Gastrocnemius medialis (tissue), 4 donors: Measurements from ENCODE around the gene WLS. TPM values are rescaled to one million over a fixed set of nuclear protein-coding genes. Genes with fewer than 3 reads are reported as not detected.
"Not testable (repeated sequence)": the region's sequence is repeated elsewhere in the genome, so short reads cannot be mapped to it uniquely, and the experiment has no call there.

Experiments used
- ATAC-seq, 2 donors: fragments of 150-250 bp; one replicate each; pipeline ENCODE4 v1.9.1; 2016
- DNase-seq, 2 donors: peaks; one replicate each; pipeline ENCODE4 v3.0.0-alpha.2; 2019
- H3K27ac ChIP-seq, 4 donors: fragments of 200-600 bp; sonication (generic); 1 replicate in 1 of 4; 2 replicates in 3 of 4; pipeline ENCODE4 v1.5.1; 2016 to 2018; ENCODE audit warnings: mild to moderate bottlenecking in 2 of 4, moderate library complexity in 1 of 4
- H3K27me3 ChIP-seq, 3 donors: fragments of 200-600 bp; sonication (generic) in 2 of 3; 1 replicate in 1 of 3; 2 replicates in 2 of 3; pipeline versions ENCODE4 v1.5.1 to v1.6.0; 2016 to 2019; ENCODE audit warnings: mild to moderate bottlenecking in 1 of 3, moderate library complexity in 1 of 3
- H3K36me3 ChIP-seq, 2 donors: fragments of 200-600 bp; sonication (generic) in 1 of 2; one replicate each; pipeline ENCODE4 v1.5.1; 2017 to 2018
- H3K4me1 ChIP-seq, 2 donors: fragments of 200-600 bp; sonication (generic) in 1 of 2; one replicate each; pipeline ENCODE4 v1.5.1; 2016 to 2017; ENCODE audit warnings: mild to moderate bottlenecking in 2 of 2
- H3K4me3 ChIP-seq, 4 donors: fragments of 200-600 bp; sonication (generic) in 3 of 4; 1 replicate in 1 of 4; 2 replicates in 3 of 4; pipeline ENCODE4 v1.5.1; 2016 to 2019; ENCODE audit warnings: mild to moderate bottlenecking in 2 of 4
- H3K9me3 ChIP-seq, 3 donors: fragments of 200-600 bp; sonication (generic) in 2 of 3; 1 replicate in 1 of 3; 2 replicates in 2 of 3; pipeline ENCODE4 v1.5.1; 2016 to 2019
- POLR2A ChIP-seq, 2 donors: fragments of 450-650 bp; IDR thresholded peaks; one replicate each; pipeline ENCODE4 v1.6.1; 2017; ENCODE audit warnings: antibody characterized with exemption in 2 of 2, mild to moderate bottlenecking in 2 of 2, moderate library complexity in 2 of 2
- in situ Hi-C, 4 donors: fragments of 200-750 bp; cut with MboI; loops; one replicate each; pipeline versions ENCODE4 v1.15.0 to v1.8.0; 2017; ENCODE audit warnings: low sequenced_read_pairs in 4 of 4
- intact Hi-C: fragments of 100-400 bp; cut with DNase I; formaldehyde crosslinking; loops from one replicate; pipeline ENCODE4 v1.15.1; 2023; ENCODE audit warnings: low total_unique reads
- total RNA-seq, 4 donors: library from RNA; depleted of rRNA; stranded (reverse); fragments of >200 nt; gene quantifications; one replicate each; pipeline versions ENCODE4 v1.1.0 to v1.2.3, GENCODE V29; 2016
- TF ChIP-seq, protein P1 (sequence below), 5 experiments: fragments of 450-650 bp in 3 of 5; fragments of 200-600 bp in 2 of 5; sonication (generic) in 2 of 5; IDR thresholded peaks in 4 of 5; conservative IDR thresholded peaks in 1 of 5; 1 replicate in 4 of 5; 2 replicates in 1 of 5; pipeline ENCODE4 v1.5.1; 2016 to 2019; ENCODE audit warnings: antibody characterized with exemption in 5 of 5, mild to moderate bottlenecking in 3 of 5, moderate library complexity in 3 of 5

WLS gene
- total RNA-seq, 4 donors from 2014 or later: 8.6 to 15.7 (median 11.6) TPM

GRCh38 chr1:68162761-68163160 lies 69.6 kb downstream of the WLS start:
- intact Hi-C loops: no loop called here
- H3K4me3 ChIP-seq: no peak overlapping the region

DNA sequence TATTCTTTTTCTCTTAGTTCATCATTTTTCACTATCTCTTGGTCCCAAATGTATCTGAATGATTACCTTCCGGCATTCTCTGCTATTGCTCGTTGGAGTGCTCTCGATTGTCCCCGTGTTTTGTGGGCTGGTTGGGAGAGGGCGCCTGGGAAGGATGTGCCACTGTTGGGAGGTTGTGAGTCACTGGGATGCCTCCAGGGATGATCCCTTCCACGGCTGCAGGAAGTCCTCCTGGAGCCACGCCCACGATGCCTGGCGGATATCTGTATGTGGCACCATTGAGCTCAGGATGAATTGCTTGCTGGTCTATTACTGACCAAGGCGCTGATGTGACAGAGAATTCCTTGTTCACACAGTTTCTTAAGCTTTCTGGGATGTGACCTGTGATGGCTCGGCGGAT lies 70.7 kb downstream of the WLS start:
- in situ Hi-C loops, intact Hi-C loops: not testable (repeated sequence)

More at GRCh38 chr1:68162761-68163160, 69.6 kb downstream of the WLS start:
- no peak overlapping the region for H3K27ac ChIP-seq
- no peaks in the 10 kb centered on the region for H3K9me3 ChIP-seq
- peaks cover 0 to 3% of the 10 kb centered on the region in 2 donors for H3K4me1 ChIP-seq
- DNase-seq: no peak
- no peaks in the 10 kb centered on the region for H3K27me3 ChIP-seq
- no peaks in the 10 kb centered on the region for H3K36me3 ChIP-seq
- no peak for TF ChIP-seq POLR2A (IDR thresholded peaks at IDR 0.05)
- TF ChIP-seq, protein P1, sequence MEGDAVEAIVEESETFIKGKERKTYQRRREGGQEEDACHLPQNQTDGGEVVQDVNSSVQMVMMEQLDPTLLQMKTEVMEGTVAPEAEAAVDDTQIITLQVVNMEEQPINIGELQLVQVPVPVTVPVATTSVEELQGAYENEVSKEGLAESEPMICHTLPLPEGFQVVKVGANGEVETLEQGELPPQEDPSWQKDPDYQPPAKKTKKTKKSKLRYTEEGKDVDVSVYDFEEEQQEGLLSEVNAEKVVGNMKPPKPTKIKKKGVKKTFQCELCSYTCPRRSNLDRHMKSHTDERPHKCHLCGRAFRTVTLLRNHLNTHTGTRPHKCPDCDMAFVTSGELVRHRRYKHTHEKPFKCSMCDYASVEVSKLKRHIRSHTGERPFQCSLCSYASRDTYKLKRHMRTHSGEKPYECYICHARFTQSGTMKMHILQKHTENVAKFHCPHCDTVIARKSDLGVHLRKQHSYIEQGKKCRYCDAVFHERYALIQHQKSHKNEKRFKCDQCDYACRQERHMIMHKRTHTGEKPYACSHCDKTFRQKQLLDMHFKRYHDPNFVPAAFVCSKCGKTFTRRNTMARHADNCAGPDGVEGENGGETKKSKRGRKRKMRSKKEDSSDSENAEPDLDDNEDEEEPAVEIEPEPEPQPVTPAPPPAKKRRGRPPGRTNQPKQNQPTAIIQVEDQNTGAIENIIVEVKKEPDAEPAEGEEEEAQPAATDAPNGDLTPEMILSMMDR (IDR thresholded peaks at IDR 0.05 in 4 of 5, conservative IDR thresholded peaks at IDR 0.05 in 1 of 5): no peak
- in situ Hi-C loops: no loop called here
- no peak for ATAC-seq

DNA sequence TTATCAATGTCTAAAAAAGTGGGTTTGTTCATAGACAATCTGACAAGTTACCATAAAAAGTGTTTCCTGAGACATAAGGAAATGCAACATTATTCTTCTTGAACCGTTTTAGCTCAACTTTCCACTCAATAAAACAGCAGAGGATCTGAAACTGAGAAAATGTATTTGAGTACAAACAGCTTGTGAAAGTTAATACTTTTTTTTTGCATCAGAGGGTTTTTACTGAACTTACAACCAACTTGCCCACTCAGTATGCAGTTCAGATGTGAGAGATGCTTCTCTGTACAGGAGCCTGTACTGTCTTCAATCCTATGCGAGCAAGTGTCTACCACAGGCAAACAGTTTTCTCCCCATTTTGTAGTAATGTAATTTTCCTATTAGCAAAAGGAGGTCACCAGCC lies 71.4 kb downstream of the WLS start:
- H3K36me3 ChIP-seq, intact Hi-C loops, H3K4me1 ChIP-seq, H3K4me3 ChIP-seq, in situ Hi-C loops, H3K27me3 ChIP-seq, ATAC-seq, DNase-seq, H3K27ac ChIP-seq, H3K9me3 ChIP-seq: not testable (repeated sequence)

More for the DNA sequence above, 70.7 kb downstream of the WLS start:
- not testable (repeated sequence) for H3K27ac ChIP-seq, H3K9me3 ChIP-seq, H3K4me3 ChIP-seq, H3K27me3 ChIP-seq, DNase-seq, H3K4me1 ChIP-seq, H3K36me3 ChIP-seq, ATAC-seq

DNA sequence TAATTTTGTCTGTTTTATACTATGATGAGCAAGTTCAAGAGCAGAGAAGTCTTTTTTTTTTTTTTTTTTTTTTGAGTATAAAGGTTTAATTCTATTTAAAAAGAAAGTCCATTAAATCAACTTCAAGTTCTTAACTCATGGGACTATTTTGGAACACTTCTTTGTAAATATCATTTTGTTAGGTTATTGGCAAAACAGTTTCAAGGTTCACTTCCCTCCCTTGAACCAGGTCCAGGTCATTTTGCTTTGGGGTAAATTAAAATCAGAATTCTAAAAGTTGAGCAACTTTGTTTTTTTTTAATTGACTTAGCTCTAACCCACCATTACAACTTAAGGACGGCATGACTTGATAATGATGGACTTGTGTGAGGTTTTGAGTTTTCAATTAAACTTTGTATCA lies 72.3 kb downstream of the WLS start:
- intact Hi-C loops (no loop called here), in situ Hi-C loops (no loop called here)
- Histone ChIP-seq H3K9me3 (no peaks in the 10 kb centered on the region), H3K27me3 (no peaks in the 10 kb centered on the region), H3K36me3 (no peaks in the 10 kb centered on the region), H3K4me3 (no peak overlapping the region), H3K4me1 (no peaks in the 10 kb centered on the region), H3K27ac (no peak overlapping the region)
- no peak for TF ChIP-seq POLR2A (IDR thresholded peaks at IDR 0.05)
- TF ChIP-seq, protein P1 (IDR thresholded peaks at IDR 0.05 in 4 of 5, conservative IDR thresholded peaks at IDR 0.05 in 1 of 5): no peak
- DNase-seq (no peak), ATAC-seq (no peak)

GRCh38 chr1:68158837-68159236 lies 73.5 kb downstream of the WLS start:
- H3K36me3 ChIP-seq: no peaks in the 10 kb centered on the region
- TF ChIP-seq, protein P1 (IDR thresholded peaks at IDR 0.05 in 4 of 5, conservative IDR thresholded peaks at IDR 0.05 in 1 of 5): no peak
- no peak for TF ChIP-seq POLR2A (IDR thresholded peaks at IDR 0.05)
- H3K4me1 ChIP-seq: no peaks in the 10 kb centered on the region
- no peak overlapping the region for H3K27ac ChIP-seq
- no peak for DNase-seq
- H3K4me3 ChIP-seq: no peak overlapping the region
- ATAC-seq: no peak
- H3K9me3 ChIP-seq: no peaks in the 10 kb centered on the region
- no peaks in the 10 kb centered on the region for H3K27me3 ChIP-seq
- intact Hi-C loops (no loop called here), in situ Hi-C loops (no loop called here)

- TF ChIP-seq POLR2A (IDR thresholded peaks at IDR 0.05): no peak
- TF ChIP-seq, protein P1 (IDR thresholded peaks at IDR 0.05 in 4 of 5, conservative IDR thresholded peaks at IDR 0.05 in 1 of 5): no peak
- no peaks in the 10 kb centered on the region for H3K27me3 ChIP-seq
- no peak overlapping the region for H3K4me3 ChIP-seq
- no peak overlapping the region for H3K27ac ChIP-seq
- no peaks in the 10 kb centered on the region for H3K9me3 ChIP-seq
- H3K36me3 ChIP-seq: no peaks in the 10 kb centered on the region
- intact Hi-C loops (no loop called here), in situ Hi-C loops (no loop called here)
- H3K4me1 ChIP-seq: no peaks in the 10 kb centered on the region
- DNase-seq (no peak), ATAC-seq (no peak)
Measured at GRCh38 chr1:68157416-68157815, 74.9 kb downstream of the WLS start.
